SK-N-MC (cell line): Measurements from ENCODE around the gene LRCH2.

Source experiments
- EZH2 ChIP-seq: fragments of 200-600 bp; sonication (generic); IDR thresholded peaks from one replicate; pipeline ENCODE4 v1.6.1; 2017; ENCODE audit warnings: antibody characterized with exemption
- POLR2AphosphoS5 ChIP-seq: IDR thresholded peaks from 2 replicates; pipeline ENCODE4 v1.6.1; 2012; ENCODE audit warnings: mild to moderate bottlenecking, low read depth, low read length, borderline replicate concordance

DNA sequence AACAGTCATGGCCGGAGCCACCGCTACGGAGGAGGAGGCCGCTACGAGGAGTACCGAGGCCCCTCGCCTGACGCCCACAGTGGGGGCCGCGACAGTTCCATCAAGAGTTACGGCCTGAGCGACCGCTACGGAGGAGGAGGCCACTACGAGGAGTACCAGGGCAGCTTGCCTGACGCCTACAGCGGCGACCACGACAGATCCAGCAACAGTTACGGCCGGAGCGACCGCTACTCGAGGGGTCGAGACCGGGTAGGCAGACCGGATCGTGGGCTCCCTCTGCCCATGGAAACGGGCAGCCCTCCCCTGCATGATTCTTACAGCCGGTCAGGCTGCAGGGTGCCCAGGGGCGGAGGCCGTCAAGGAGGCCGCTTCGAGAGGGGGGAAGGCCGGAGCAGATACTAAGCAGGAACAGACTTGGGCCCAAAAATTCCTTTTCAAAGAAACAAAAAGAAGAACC, 41.6 kb downstream of the LRCH2 start:
- TF ChIP-seq EZH2: no peak
- TF ChIP-seq POLR2AphosphoS5: no peak
